Body of pancreas (tissue), 4 donors: ENCODE data around the gene TGFBR3.

Source experiments
- CTCF ChIP-seq, 7 experiments: fragments of 450-650 bp in 4 of 7; fragments of 200-600 bp in 3 of 7; sonication (generic) in 3 of 7; IDR thresholded peaks; one replicate each; pipeline ENCODE4 v1.5.1; 2016 to 2019; ENCODE audit warnings: antibody characterized with exemption in 7 of 7
- POLR2A ChIP-seq, 3 donors: fragments of 450-650 bp; IDR thresholded peaks; one replicate each; pipeline ENCODE4 v1.6.1; 2016; ENCODE audit warnings: antibody characterized with exemption in 3 of 3, mild to moderate bottlenecking in 2 of 3

GRCh38 chr1:91733108-91733710 is 152.7 kb downstream of the TGFBR3 start:
- TF ChIP-seq CTCF (IDR thresholded peaks at IDR 0.05): no peak
- no peak for TF ChIP-seq POLR2A (IDR thresholded peaks at IDR 0.05)
